Mucosa of descending colon (tissue), 3 donors: ENCODE measurements around the gene SLFNL1. TPM values are rescaled to one million over a fixed set of nuclear protein-coding genes. Genes with fewer than 3 reads are reported as not detected.
A peak's percentile ranks its signal among the peaks of the same experiment; 100 is the strongest.

Experiments
- ATAC-seq: fragments of 200-7000 bp; cut with Tn5 transposase; one replicate; pipeline ENCODE4 v1.9.1; 2020; ENCODE audit warnings: mild to moderate bottlenecking, moderate library complexity
- DNase-seq, 3 donors: peaks; one replicate each; pipeline ENCODE4 v3.0.0-alpha.2; 2020
- H3K36me3 ChIP-seq: fragments of 200-600 bp; one replicate; pipeline ENCODE4 v1.8.0; 2021; ENCODE audit warnings: low read depth, mild to moderate bottlenecking
- H3K4me1 ChIP-seq: fragments of 200-600 bp; one replicate; pipeline ENCODE4 v1.8.0; 2021; ENCODE audit warnings: low read depth, mild to moderate bottlenecking
- H3K4me3 ChIP-seq: fragments of 200-600 bp; one replicate; pipeline ENCODE4 v1.8.0; 2021; ENCODE audit warnings: mild to moderate bottlenecking
- H3K9me3 ChIP-seq: fragments of 200-600 bp; one replicate; pipeline ENCODE4 v1.8.0; 2021; ENCODE audit warnings: mild to moderate bottlenecking
- intact Hi-C, 2 donors: fragments of 100-400 bp; cut with DNase I in 1 of 2; cut with micrococcal nuclease in 1 of 2; formaldehyde crosslinking; loops; one replicate each; pipeline versions ENCODE4 v1.11.0 to v1.11.1; 2022; cut with DNase I, micrococcal nuclease
- total RNA-seq, 3 donors: library from RNA; stranded (reverse); fragmentation: NEBNext Ultra II Directional in 2 of 3; extraction: Animal tissue kit (Norgen Biotek cat#: 25700) in 2 of 3; gene quantifications; one replicate each; pipeline versions ENCODE4 v1.2.1 to v1.2.4, GENCODE V29; 2021 to 2023
- TF ChIP-seq, protein P1 (sequence below): fragments of 200-600 bp; IDR thresholded peaks from one replicate; pipeline ENCODE4 v1.8.0; 2022; ENCODE audit warnings: antibody characterized with exemption, mild to moderate bottlenecking
- donor health status: DM: no; HTN: no; CAD: no; lungs with moderate emphysema.
- donor health status: DM: no; HTN: no; CAD: no.
- donor health status: DM: no; HTN: yes; CAD: no.

SLFNL1 gene
- total RNA-seq, 3 donors from 2014 or later = 0.29 to 0.82 (median 0.41) TPM

DNA sequence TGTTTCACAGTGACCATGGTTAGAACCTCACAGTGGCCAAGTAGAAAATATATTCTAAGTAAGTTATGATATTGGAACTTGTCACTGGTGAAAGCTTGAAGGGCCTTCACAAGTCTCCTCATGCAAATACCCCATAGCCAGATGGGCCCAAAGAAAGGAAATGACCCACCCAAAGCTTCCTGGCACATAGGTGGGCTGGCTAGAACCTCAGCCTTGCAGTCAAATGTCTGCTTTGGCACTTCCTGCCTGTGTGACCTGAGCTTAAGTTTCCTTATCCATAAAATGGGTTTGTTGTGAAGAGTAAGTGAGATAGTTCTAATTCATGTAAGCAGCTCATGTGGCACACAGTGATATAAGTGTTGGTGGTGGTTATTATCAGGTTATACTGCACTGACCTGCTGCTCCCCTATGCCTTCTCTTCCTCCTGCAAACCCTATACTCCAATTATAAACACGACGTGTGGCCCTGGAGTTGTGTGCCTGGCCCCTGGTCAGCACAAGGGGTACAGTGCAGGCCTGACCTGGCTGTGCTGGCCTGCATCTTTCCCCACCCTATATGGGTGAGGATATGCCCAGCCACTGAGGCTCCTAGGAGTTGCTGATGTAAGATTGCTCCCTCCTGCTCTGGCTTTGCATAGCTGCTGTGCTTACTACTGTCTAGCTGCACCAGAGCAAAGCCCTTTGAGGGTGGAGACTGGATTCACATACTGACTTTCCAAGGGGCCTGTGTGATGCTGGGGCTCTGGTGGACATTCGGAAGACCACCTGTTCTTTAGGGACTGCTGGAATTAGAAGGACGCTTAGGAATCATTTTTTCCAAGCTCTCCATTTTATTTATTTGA lies 4.7 kb upstream of the SLFNL1 start:
- Histone ChIP-seq H3K4me3 (no peak overlapping the region), H3K36me3 (no peaks in the 10 kb centered on the region), H3K4me1 (no peaks in the 10 kb centered on the region), H3K9me3 (no peaks in the 10 kb centered on the region)
- TF ChIP-seq, protein P1, sequence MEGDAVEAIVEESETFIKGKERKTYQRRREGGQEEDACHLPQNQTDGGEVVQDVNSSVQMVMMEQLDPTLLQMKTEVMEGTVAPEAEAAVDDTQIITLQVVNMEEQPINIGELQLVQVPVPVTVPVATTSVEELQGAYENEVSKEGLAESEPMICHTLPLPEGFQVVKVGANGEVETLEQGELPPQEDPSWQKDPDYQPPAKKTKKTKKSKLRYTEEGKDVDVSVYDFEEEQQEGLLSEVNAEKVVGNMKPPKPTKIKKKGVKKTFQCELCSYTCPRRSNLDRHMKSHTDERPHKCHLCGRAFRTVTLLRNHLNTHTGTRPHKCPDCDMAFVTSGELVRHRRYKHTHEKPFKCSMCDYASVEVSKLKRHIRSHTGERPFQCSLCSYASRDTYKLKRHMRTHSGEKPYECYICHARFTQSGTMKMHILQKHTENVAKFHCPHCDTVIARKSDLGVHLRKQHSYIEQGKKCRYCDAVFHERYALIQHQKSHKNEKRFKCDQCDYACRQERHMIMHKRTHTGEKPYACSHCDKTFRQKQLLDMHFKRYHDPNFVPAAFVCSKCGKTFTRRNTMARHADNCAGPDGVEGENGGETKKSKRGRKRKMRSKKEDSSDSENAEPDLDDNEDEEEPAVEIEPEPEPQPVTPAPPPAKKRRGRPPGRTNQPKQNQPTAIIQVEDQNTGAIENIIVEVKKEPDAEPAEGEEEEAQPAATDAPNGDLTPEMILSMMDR = no peak
- no peak for ATAC-seq
- intact Hi-C loops = no loop called here
- DNase-seq = no peak

DNA sequence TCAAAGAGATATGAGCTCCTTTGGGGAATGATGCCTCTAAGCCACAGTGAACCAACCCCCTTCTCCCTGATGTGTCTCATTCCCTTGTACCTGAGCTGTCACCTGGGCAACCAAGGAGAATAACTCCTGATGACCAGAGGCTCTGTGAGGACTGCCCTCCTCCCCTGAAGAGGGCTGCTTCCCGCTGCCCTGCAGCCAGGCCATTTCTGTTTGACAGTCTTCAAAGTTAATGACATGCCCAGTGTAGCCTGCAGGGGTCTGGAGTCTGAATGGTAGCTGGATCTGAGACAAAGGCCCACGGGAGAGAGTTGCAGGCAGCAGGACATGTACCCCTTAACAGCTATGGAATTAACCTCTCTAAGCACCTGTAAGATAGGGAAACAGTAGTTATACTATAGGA lies 3.4 kb upstream of the SLFNL1 start:
- H3K36me3 ChIP-seq = no peaks in the 10 kb centered on the region
- no peaks in the 10 kb centered on the region for H3K9me3 ChIP-seq
- no peak for DNase-seq
- ATAC-seq = no peak
- TF ChIP-seq, protein P1 = no peak
- intact Hi-C loops = no loop called here
- H3K4me3 ChIP-seq = no peak overlapping the region
- H3K4me1 ChIP-seq = no peaks in the 10 kb centered on the region

DNA sequence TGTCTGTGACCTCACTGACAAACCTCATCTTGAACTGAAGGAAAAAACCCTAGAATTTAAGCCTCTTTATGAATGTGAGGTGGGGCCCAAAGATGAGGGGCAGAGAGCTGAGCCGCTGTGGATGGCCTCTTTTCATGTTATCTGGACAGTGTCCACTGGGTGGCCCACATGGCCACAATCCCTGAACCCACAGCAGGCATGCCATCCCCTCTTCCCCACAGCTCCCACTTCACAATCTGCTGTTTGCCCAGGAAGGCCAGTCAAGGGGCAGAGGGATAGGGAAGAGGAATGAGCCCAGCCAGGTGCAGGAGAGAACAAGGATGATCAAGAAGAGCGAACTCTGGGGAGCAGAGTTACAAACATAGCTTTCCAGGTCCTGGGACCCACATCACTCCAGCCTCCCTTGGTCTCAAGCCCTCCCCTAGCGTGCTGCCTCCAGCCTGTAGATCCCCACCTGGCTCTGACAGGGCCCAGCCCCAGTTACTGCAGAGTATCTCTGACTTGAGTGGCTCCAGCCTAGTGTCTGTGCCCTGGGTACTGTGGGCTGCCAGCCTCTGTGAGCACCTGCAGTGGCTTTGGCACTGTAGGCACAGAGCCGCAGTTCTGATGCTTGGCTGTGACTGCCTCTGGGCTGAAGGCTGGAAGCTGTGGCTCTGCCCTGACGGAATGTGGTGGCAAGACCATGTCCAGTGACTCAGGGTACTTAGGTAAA lies 1.9 kb upstream of the SLFNL1 start:
- H3K36me3 ChIP-seq = no peaks in the 10 kb centered on the region
- intact Hi-C loops = no loop called here
- ATAC-seq (no peak), DNase-seq (no peak)
- no peak overlapping the region for H3K4me3 ChIP-seq
- TF ChIP-seq, protein P1 = no peak
- H3K4me1 ChIP-seq = no peaks in the 10 kb centered on the region
- H3K9me3 ChIP-seq = no peaks in the 10 kb centered on the region

DNA sequence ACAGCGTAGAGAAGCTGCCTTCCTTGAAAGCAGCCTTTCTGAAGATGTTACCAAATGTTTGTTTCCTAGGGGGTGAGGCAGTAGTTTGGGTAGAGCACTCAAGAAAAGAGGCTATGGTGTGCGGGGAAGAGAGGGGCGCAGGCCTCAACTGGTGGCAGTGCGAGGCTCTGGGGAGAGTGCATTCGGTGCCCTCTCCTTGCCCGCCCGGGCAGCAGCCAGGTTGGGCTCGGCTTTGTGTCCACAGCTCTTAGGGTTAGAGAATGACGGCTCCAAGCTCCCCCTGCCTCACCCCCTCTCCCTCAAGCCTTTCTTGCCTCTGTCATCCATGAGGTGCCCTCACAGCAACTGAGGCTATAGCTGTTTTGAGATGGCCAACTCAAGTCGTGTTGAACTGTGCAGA lies 899 bp upstream of the SLFNL1 start:
- H3K9me3 ChIP-seq = no peaks in the 10 kb centered on the region
- no peak for ATAC-seq
- TF ChIP-seq, protein P1 = no peak
- H3K4me3 ChIP-seq = no peak overlapping the region
- H3K36me3 ChIP-seq = no peaks in the 10 kb centered on the region
- no peaks in the 10 kb centered on the region for H3K4me1 ChIP-seq
- intact Hi-C loops = no loop called here
- DNase-seq = no peak

DNA sequence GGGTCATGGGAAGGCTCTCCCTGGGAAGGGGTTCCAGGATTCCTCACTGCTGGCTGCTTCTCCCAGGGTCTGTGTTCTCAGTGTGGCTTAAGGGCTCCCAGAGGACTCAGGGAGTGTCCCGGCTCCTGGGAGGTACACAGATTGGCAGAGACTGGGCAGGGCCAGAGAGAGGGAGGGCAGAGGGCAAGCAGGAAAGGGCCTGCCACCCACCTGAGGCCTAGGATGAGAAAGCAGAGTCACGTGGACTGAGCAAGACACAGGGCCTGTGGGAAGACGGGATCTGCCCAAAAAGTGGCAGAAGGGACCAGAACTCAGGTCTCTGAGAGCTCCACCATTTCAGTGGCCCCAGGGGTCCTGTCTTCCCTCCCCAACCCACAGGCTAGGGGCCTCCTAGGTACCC lies 871 bp downstream of the SLFNL1 start:
- DNase-seq (peak in 1 of 3 donors; percentile 28), ATAC-seq (peak; percentile 73)
- intact Hi-C loops = no loop called here
- Histone ChIP-seq H3K4me1 (no peaks in the 10 kb centered on the region), H3K4me3 (no peak overlapping the region), H3K9me3 (no peaks in the 10 kb centered on the region), H3K36me3 (no peaks in the 10 kb centered on the region)
- TF ChIP-seq, protein P1 = no peak
